ENCODE measurements around the gene TRIM67.
"Not testable (repeated sequence)": the region's sequence is repeated elsewhere in the genome, so short reads cannot be mapped to it uniquely, and the experiment has no call there.

Gene TRIM67

GRCh38 chr1:231161667-231162296, at the start of gene TRIM67:
Gene TRIM67 (plus strand): TSS chr1:231162058. CDS start chr1:231162970, 912 bp downstream.
- DNase-seq (ENCODE audit: low read depth) = no peak

GRCh38 chr1:231116738-231117137, 45.1 kb upstream of the TRIM67 start:
- DNase-seq (ENCODE audit: low read depth) = no peak

GRCh38 chr1:231118704-231119453, 43.0 kb upstream of the TRIM67 start:
- no peak for DNase-seq (ENCODE audit: low read depth)

- no peak for DNase-seq (ENCODE audit: low read depth)
These were observed 40.3 kb upstream of the TRIM67 start for GRCh38 chr1:231121533-231121932.

GRCh38 chr1:231122143-231122542, 39.7 kb upstream of the TRIM67 start:
- DNase-seq (ENCODE audit: low read depth) = no peak

- DNase-seq (ENCODE audit: low read depth) = no peak
These were observed 37.1 kb upstream of the TRIM67 start for GRCh38 chr1:231124746-231125145.

GRCh38 chr1:231125972-231126580, 35.8 kb upstream of the TRIM67 start:
- DNase-seq (ENCODE audit: low read depth) = no peak

- DNase-seq (ENCODE audit: low read depth) = not testable (repeated sequence)
These were observed 34.8 kb upstream of the TRIM67 start for GRCh38 chr1:231127106-231127505.

GRCh38 chr1:231128471-231128870, 33.4 kb upstream of the TRIM67 start:
- DNase-seq (ENCODE audit: low read depth) = not testable (repeated sequence)

- no peak for DNase-seq (ENCODE audit: low read depth)
These were observed 31.3 kb upstream of the TRIM67 start for GRCh38 chr1:231130544-231130943.

GRCh38 chr1:231132591-231132990, 29.3 kb upstream of the TRIM67 start:
- not testable (repeated sequence) for DNase-seq (ENCODE audit: low read depth)

- DNase-seq (ENCODE audit: low read depth) = no peak
These were observed 27.2 kb upstream of the TRIM67 start for GRCh38 chr1:231134624-231135023.

- DNase-seq (ENCODE audit: low read depth) = no peak
These were observed 23.6 kb upstream of the TRIM67 start for GRCh38 chr1:231138236-231138635.

- no peak for DNase-seq (ENCODE audit: low read depth)
These were observed 22.7 kb upstream of the TRIM67 start for GRCh38 chr1:231139125-231139649.

GRCh38 chr1:231139659-231140654, 21.9 kb upstream of the TRIM67 start:
- no peak for DNase-seq (ENCODE audit: low read depth)

GRCh38 chr1:231144416-231145193, 17.3 kb upstream of the TRIM67 start:
- DNase-seq (ENCODE audit: low read depth) = no peak

GRCh38 chr1:231147896-231148295, 14.0 kb upstream of the TRIM67 start:
- no peak for DNase-seq (ENCODE audit: low read depth)

- no peak for DNase-seq (ENCODE audit: low read depth)
These were observed 10.0 kb upstream of the TRIM67 start for GRCh38 chr1:231151811-231152210.

GRCh38 chr1:231153726-231154125, 8.1 kb upstream of the TRIM67 start:
- DNase-seq (ENCODE audit: low read depth) = no peak

- no peak for DNase-seq (ENCODE audit: low read depth)
These were observed 6.0 kb upstream of the TRIM67 start for GRCh38 chr1:231155808-231156207.

- DNase-seq (ENCODE audit: low read depth) = no peak
These were observed 4.5 kb upstream of the TRIM67 start for GRCh38 chr1:231157311-231157710.

Data from activated T-helper 1 cell treated with Interleukin-2 at 50 U/mL for 16 hours (primary cell).